NK-92 (cell line): ENCODE data around the gene SYCP2L.
"Not testable (repeated sequence)": the region's sequence is repeated elsewhere in the genome, so short reads cannot be mapped to it uniquely, and the experiment has no call there.

Source experiments
- DNase-seq: peaks from one replicate; lab custom pipeline; 2025; ENCODE audit not compliant: unreplicated experiment; lab: John Stamatoyannopoulos, UW

SYCP2L gene

DNA sequence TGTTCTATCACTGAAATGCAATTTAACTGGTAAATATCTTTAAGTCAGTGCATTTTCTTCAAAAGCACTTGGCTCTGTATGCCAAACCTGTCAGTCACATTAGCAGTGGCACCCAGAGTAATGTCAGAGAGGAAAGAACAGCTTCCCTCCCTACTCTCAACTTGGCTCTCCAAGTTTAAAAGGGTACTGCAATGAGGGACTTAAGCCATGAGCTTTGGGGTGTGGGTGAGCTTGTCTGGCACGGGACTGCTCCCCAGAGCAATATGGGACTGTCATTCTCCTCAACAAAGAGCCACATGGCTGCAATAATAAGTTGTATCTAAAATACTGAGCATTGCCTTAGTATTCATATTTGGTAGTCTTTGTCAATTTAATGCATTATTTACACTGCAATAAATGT, 9.0 kb upstream of the SYCP2L start:
- DNase-seq, result no peak

DNA sequence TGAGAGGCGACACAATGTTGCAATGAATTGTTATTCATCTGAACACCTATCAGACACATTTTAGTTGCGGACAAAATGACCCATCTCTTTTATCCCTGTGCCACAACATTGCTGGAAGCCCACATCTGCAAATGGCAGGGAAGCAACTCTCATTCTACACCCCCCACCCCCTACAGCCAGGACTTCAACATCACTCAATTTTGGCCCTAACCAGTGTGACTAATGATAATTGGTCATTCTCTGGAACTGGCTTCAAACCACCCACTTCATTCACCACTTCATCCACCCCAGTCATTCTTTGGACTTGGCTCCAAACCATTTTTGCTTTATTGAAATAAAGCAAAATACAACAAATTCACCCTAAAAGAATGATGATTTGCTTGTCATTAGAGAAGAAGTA, 6.5 kb upstream of the SYCP2L start:
- DNase-seq, result no peak

DNA sequence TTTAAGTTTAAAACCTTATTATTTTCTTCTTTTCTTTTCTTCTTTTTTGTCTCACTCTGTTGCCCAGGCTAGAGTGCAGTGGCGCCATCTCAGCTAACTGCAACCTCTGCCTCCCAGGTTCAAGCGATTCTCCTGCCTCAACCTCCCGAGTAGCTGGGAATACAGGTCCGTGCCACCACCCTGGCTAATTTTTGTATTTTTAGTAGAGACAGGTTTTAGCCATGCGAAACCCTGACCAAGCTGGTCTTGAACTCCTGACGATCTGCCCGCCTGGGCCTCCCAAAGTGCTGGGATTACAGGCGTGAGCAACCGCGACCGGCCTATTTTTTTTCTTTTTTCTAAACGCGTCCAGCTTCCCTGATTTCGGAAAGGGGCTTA, 4.6 kb upstream of the SYCP2L start:
- DNase-seq, result not testable (repeated sequence)

DNA sequence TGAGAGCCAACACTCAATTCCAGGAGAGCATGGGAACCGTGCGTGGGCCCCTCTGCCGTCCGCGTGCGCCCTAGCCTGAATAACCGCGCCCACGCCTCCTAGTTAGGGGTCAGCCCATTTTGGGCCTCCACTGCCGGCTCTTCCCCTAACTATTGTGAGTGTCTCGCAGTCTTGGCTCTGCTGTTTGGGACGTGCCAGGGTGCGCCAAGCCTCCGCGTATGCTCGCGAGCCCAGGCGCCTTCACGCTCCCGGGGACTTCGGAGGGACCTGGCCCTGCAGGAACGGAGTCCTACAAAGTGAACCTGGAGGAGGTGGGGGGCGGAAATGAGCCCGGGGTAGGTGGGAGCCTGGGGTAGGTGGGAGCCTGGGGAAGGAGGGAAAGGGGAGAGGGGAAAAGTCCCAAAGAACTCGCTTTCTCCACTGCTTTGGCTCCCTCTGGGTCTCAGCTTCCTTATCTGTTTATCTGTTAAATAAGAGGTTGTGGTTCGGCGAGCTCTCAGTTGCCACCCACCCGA, 4.1 kb upstream of the SYCP2L start:
- no peak for DNase-seq

DNA sequence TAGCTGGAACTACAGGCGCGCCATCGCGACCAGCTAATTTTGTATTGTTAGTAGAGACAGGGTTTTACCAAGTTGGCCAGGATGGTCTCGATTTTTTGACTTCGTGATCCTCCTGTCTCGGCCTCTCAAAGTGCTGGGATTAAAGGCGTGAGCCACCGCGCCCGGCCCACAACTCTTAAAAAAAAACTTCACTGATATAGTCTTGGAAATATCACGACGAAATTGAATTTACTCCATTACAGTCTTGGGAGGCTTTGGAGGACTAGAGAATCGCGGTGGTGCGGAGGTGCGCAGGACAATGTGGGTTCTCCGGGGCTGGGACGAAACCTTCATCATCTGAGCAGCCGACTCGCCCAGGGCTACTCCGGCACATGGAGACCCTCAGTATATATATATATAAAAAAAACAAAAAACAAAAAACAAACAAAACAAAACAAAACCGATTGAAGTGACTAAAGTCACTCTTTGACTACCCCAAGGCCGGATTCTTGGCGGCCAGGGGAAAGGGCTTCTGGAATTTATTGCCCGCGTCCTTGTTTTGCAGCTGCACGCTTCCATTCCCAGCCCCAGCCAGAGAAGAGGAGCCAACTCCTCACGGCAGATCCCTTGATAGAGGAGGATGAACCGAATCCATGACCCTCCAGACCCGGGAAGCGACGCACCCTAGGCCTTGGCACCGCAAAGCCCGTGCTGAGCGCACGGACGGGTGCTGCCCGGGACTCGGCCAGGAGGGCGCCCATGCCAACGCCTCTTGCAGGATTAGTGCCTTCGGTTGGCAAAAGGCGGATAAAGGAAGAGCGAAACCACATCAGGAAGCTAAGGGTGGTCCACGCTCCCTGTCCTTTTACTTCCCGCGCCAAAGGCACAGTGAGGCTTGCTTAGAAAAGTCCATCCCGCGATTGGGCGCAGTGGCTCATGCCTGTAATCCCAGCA, 3.3 kb upstream of the SYCP2L start:
- no peak for DNase-seq

DNA sequence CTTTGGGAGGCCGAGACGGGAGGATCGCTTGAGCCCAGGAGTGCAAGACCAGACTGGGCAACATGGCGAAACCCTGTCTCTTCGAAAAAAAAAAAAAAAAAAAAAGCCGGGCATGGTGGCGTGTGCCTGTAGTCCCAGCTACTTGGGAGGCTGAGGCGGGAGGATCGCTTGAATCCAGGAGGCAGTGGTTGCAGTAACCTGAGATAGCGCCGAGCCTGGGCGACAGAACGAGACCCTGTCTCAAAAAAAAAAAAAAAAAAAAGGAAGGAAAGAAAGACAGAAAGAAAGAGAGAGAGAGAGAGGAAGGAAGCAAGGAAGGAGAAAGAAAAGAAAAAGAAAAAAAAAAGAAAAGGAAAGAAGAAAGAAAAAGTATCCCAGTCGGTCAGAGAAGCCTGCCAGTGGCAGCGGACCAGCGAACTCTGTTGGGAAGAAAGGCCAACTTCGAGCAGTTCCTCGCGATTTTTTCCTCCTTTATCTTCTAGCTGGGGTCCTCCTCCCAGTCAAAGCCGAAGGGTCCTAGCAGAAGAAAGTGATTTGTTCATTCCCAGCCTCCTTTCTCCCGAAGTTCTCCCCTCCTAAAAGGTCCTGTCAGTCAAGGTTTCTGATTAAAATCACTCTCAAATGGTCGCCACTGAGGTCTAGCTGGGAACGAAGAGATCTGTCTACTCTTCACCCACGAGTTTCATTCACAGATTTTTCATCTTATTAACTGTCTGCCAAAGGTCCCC, 2.4 kb upstream of the SYCP2L start:
- no peak for DNase-seq

DNA sequence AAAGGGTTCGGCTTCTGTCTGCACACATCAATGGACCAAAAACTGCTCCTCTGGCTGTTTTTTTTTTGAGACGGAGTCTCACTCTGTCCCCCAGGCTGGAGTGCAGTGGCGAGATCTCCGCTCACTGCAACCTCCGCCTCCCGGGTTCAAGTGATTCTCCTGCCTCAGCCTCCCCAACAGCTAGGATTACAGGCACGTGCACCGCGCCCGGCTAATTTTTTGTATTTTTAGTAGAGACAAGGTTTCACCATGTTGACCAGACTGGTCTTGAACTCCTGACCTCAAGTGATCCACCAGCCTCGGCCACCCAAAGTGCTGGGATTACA, 524 bp upstream of the SYCP2L start:
- not testable (repeated sequence) for DNase-seq

DNA sequence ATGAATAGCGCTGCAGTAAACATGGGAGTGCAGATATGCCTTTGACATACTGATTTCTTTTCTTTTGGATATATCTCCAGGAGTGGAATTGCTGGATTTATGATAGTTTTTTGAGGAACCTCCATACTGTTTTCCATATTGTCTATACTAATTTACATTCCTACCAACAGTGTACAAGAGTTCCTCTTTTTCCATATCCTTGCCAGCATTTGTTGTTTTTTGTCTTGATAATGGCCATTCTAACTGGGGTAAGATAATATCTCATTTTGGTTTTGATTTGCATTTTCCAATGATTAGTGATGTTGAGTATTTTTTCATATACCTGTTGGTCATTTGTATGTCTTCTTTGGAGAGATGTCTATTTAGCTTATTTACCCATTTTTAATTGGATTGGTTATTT, 3.3 kb downstream of the SYCP2L start:
- no peak for DNase-seq

DNA sequence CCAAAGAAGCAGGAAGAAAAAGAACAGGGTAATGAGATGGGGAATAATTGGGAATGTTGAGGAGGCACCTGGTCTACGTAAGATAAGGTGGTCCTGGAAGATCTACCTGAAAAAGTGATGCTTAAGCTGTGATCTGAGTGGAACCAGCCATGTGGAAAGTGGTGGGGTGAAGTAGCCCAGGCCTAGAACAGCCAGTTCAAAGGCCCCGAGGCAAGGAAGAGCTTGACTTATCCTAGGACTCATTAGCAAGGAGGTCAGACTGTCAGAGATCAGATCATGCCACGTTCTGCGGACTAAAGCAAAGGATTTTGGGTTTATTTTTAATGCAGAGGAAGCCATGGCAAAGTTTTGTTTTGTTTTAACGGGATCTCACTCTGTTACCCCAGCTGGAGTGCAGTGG, 5.1 kb downstream of the SYCP2L start:
- no peak for DNase-seq

DNA sequence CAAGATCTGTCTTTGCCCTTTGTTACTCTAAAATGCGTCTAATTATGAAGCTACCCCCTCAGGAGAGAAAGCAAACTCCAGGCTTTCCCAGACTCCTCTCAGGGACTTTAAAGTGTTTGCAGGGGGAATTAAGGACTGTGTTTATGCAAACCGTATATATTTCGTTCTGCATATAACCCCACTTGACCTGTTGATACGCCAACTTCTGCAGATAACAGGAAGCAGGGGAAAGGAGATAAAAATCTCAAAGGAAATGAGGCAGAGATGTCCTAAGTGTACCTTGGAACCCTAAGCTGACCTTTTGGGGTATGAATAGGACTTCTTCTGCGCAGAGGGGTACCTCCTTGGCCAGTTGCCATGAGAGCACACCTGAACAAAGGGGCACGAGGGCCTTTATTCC, 8.1 kb downstream of the SYCP2L start:
- no peak for DNase-seq

DNA sequence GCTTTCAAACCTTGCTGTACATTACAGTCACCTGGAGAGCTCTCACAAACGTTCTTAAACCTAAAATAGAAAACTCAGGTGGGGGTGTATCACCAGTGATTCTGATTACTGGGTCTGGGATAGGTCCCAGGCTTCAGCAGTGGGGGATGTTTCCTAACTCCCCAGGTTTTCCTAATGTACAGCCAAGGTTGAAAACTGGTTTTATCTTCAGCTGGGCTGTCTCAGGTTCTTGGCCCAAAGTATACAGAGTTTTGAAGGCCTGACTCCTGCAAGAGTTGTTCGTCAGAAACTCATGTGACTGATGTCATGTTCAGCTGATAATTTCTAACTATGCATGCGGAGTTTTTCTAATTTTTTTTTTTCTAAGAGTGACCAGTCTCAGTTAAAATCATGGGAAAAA, 9.8 kb downstream of the SYCP2L start:
- DNase-seq, result no peak

DNA sequence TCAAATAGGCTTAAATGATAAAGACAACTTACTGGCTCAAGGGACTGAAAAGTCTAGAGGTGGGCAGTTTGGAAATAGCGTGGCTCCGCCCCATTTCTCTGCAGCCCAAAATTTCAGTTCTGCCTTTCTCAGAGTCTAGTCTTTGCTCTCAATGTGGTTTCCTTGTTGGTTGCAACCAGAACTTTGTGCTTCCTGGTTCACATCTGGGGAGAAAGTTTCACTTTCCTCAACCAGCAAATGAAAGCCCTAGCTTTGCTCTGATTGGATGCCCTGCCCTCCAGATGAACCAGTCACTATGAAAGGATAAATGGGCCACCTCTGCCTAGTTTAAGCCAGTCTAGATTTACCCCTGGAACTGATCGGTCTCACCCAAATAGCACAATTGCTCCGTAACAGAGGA, 14.9 kb downstream of the SYCP2L start:
- DNase-seq, result no peak

DNA sequence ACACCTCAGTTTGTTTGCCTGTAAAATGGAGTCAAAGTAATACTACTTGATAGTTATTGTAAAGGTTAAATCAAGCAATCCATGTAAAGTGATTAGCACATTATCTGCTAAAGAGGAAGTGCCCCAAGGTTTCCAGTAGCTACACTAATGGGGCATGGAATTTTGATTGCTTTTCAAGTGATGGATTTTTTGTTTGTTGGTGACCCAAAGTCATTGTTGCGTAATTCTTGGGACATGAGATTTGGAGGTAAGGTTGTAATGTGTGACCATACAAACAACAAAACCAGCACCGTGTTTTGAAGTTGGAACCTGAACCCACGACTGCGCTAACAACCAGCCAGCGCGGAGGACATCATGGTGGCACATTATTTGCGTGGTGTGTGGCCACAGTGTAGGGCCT, 17.2 kb downstream of the SYCP2L start:
- no peak for DNase-seq

DNA sequence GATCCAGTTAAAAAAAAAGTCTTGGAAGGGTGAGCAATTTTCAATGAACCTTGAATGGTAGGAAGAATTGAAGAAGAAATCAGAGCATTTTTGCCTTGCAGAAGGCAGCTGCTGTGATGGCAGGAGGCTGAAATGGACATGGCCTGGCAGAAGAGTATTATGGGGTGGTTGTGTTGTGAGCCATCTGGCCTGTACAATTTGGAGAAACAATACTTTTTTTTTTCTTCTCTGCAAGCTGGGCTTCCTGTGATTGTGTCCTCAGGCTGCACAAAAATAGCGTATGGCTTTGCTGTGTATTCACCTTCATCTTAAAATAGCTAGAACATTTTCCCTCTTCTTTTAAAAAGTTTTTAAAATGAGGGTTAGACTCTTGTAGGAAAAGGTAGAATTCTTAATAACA, 21.4 kb downstream of the SYCP2L start:
- DNase-seq, result no peak

DNA sequence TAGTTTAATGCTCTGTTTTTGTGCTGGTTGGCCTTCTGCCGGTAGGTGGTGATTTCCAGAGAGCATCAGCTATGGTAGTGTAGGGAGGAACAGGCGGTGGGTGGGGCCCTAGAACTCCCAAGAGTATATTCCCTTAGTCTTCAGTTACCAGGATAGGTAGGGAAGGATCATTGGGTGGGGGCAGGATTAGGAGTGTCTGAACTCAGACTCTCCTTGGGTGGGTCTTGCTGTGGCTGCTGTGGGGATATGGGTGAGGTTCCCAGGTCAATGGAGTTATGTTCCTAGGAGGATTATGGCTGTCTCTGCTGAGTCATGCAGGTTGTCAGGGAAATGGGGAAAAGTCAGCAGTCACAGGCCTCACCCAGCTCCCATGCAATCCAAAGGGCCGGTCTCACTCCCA, 32.7 kb downstream of the SYCP2L start:
- DNase-seq, result not testable (repeated sequence)

DNA sequence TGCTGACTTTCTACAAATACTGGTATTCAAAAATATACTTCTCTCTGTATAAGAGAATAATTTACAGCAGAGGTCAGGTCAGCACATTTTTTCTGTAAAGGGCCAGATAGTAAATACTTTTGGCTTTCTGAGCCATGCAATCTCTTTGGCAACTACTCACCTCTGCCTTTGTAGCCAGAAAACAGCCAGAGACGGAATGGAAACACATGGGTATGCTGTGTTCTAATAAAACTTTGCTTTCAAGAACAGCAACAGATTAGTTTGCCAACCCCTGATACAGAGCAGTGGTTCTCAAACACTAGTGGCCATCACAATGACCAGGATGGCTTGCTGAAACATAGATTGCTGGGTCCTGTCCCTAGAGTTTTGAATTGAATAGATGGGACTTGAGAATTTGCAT, 46.3 kb downstream of the SYCP2L start:
- DNase-seq, result no peak

DNA sequence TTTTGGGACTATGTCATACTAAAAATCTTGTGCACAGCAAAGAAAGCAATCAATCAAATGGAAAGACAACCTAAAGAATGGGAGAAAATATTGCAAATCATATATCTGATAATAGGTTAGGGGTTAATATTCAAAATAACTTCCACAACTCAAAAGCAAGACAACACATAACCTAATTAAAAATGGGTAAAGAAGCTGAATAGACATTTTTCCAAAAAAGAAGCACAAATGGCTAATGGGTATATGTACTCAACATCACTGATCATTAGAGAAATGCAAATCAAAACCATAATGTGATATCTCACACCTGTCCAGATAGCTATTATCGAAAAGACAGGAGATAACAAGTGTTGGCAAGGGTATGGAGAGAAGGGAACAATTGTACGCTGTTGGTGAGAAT, 53.0 kb downstream of the SYCP2L start:
- DNase-seq, result no peak

DNA sequence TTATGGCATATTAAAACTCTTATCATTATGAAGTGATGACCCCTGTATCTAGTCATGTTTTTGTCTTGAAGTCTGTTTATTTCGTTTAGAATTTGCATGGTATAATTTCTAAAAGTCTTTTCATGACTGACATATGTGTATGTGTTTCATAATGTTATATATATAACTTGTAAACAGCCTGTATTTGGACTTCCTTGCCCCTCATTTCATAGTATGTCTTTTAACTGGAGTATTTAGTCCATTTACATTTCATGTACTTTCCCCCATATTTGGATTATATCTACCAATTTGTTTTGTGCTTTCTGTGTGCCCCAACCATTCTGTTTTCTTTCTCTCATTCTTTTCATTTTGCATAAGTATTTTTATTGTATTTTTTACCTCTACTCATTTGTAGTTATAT, 59.0 kb downstream of the SYCP2L start:
- DNase-seq, result no peak

DNA sequence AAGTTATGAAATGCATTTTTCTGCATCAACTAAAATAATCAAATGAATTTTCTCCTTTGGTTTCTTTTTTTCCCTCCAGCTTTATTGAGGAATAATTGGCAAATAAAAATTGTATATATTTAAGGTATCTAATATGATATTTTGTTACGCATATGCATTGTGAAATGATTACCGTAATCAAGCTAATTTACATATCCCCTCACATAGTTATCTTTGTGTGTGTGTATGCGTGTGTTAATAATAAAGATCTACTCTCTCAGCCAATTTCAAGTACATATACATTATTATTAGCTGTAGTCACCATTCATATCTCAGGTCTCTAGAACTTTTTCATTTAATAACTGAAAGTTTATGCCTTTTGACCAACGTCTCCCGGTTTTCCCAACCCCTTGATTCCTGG, 61.1 kb downstream of the SYCP2L start:
- DNase-seq, result no peak

DNA sequence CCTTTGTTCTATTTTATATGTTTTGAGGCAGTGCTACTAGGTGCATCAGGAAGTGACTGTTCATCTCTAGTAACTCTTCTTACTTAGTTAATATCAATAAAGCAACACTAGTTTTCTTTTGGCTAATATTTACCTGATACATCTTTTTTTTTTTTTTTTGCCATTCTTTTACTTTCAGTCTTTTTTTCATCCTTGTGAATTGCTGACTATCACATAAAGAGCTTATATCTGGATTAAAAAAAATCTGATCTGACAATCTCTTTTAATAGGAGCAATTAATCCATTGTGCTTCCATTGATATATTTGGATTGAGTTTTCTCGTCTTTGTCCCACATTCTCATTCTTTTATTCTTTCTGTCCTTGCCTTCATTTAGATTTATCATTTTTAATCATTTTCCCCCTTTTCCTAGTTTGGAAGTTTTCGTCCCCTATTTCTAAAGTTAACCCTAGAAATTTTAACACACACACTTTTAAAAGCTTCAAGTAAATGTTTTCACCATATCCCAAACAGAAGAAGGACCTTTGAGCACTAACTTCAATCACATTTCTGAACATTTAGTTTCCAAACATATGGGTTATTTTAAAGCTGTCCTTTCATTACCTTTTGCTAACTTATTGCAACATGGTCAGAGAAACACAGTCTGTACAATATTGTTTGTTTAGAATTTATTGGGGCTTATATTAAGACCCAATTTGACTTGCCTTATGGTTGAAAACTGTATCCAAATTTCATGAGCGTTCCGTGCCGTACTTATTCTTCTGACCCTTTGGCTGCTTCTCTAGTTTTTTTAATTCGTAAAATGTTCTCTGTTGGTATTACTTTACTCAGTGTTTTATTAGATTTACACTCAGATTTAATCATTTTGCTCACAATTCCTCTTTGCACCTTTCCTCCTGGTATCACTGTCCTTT, 63.0 kb downstream of the SYCP2L start:
- DNase-seq, result no peak

DNA sequence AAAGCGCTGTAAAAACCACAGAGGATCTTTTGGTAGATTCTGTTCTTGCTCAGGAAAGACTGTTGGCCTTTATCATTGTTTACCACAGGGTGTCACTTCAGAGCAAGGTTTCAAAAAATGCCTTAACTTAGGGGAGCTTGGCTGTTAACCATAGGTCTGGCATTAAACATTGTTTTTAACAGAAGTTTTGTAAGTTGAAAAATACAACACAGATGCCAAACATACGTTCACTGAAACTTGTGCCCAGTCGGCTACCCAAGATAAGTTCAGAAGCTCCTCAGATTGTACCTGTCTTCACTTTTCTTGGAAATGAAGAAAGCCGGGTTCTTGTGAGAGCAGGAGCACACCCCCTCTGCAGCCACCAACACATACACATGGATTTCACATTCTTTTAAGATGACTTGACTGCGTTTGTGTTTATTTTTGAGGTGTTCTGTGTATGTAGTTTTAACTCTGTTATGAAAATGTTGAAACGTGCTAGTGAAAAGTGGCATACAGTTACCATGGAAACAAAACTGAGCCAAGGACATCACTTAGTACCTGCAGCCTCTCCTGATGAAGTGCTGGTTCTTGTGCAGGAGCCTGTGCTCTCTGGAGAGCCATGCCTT, 64.9 kb downstream of the SYCP2L start:
- DNase-seq, result no peak
